Colonic mucosa (tissue), 4 donors: ENCODE results near the gene SEC22A. TPM values are rescaled to one million over a fixed set of nuclear protein-coding genes. Genes with fewer than 3 reads are reported as not detected.
A peak's percentile ranks its signal among the peaks of the same experiment; 100 is the strongest.

Experiments used
- DNase-seq: peaks from one replicate; pipeline ENCODE4 v3.0.0-alpha.2; 2020
- H3K27ac ChIP-seq: fragments of 200-600 bp; one replicate; pipeline ENCODE4 v1.8.0; 2021
- H3K27me3 ChIP-seq: fragments of 200-600 bp; one replicate; pipeline ENCODE4 v1.8.0; 2021
- H3K36me3 ChIP-seq: fragments of 200-600 bp; one replicate; pipeline ENCODE4 v1.8.0; 2021
- H3K4me1 ChIP-seq: fragments of 200-600 bp; one replicate; pipeline ENCODE4 v1.8.0; 2021; ENCODE audit warnings: mild to moderate bottlenecking
- H3K4me3 ChIP-seq: fragments of 200-600 bp; one replicate; pipeline ENCODE4 v1.8.0; 2021
- H3K9ac ChIP-seq, 2 donors: one replicate each; pipeline ENCODE4 v1.7.0; 2013; ENCODE audit warnings: control low read depth in 2 of 2, low read depth in 2 of 2, low read length in 2 of 2
- H3K9me3 ChIP-seq: fragments of 200-600 bp; one replicate; pipeline ENCODE4 v1.8.0; 2021
- CTCF ChIP-seq: fragments of 200-600 bp; IDR thresholded peaks from one replicate; pipeline ENCODE4 v1.8.0; 2022; ENCODE audit warnings: antibody characterized with exemption, mild to moderate bottlenecking
- intact Hi-C: fragments of 100-400 bp; cut with DNase I; formaldehyde crosslinking; loops from one replicate; pipeline ENCODE4 v1.14.1; 2022
- total RNA-seq, 2 donors: library from RNA; stranded (reverse); fragmentation: NEBNext Ultra II Directional in 1 of 2; extraction: Animal tissue kit (Norgen Biotek cat#: 25700) in 1 of 2; gene quantifications; one replicate each; pipeline ENCODE4 v1.2.1, GENCODE V29; 2021
- donor health status: healthy.
- donor health status: DM: no; HTN: no; CAD: no.
- donor health status: DM: no; HTN: no; CAD: no.

SEC22A gene
- total RNA-seq, 2 donors from 2014 or later, result 15.6 to 18.7 TPM

- DNase-seq, result no peak
- intact Hi-C loops, result no loop called here
- Histone ChIP-seq H3K9me3 (no peaks in the 10 kb centered on the region), H3K27ac (no peak overlapping the region), H3K36me3 (no peaks in the 10 kb centered on the region), H3K4me3 (no peak overlapping the region), H3K27me3 (no peaks in the 10 kb centered on the region), H3K9ac (no peak overlapping the region), H3K4me1 (no peaks in the 10 kb centered on the region)
- TF ChIP-seq CTCF, result no peak
Observed at GRCh38 chr3:123262868-123263267, 61.1 kb downstream of the SEC22A start.

- H3K9ac ChIP-seq, result no peak overlapping the region
- no peaks in the 10 kb centered on the region for H3K9me3 ChIP-seq
- H3K27ac ChIP-seq, result no peak overlapping the region
- intact Hi-C loops, result no loop called here
- H3K4me3 ChIP-seq, result no peak overlapping the region
- TF ChIP-seq CTCF, result no peak
- H3K36me3 ChIP-seq, result no peaks in the 10 kb centered on the region
- no peak for DNase-seq
- H3K4me1 ChIP-seq, result no peaks in the 10 kb centered on the region
- no peaks in the 10 kb centered on the region for H3K27me3 ChIP-seq
Observed at GRCh38 chr3:123263941-123264340, 62.2 kb downstream of the SEC22A start.

- Histone ChIP-seq H3K4me3 (no peak overlapping the region), H3K4me1 (no peaks in the 10 kb centered on the region), H3K9ac (no peak overlapping the region), H3K27me3 (no peaks in the 10 kb centered on the region), H3K27ac (no peak overlapping the region), H3K9me3 (no peaks in the 10 kb centered on the region), H3K36me3 (no peaks in the 10 kb centered on the region)
- no peak for TF ChIP-seq CTCF
- intact Hi-C loops, result no loop called here
- no peak for DNase-seq
Observed at GRCh38 chr3:123267821-123268220, 66.1 kb downstream of the SEC22A start.

- Histone ChIP-seq H3K27ac (no peak overlapping the region), H3K36me3 (no peaks in the 10 kb centered on the region), H3K4me3 (no peak overlapping the region), H3K27me3 (no peaks in the 10 kb centered on the region), H3K4me1 (no peaks in the 10 kb centered on the region), H3K9ac (no peak overlapping the region), H3K9me3 (no peaks in the 10 kb centered on the region)
- DNase-seq, result no peak
- no peak for TF ChIP-seq CTCF
- intact Hi-C loops, result no loop called here
Observed at GRCh38 chr3:123270818-123271217, 69.1 kb downstream of the SEC22A start.

GRCh38 chr3:123271466-123272159 is 69.9 kb downstream of the SEC22A start:
- Histone ChIP-seq H3K9ac (no peak overlapping the region), H3K27ac (no peak overlapping the region), H3K36me3 (no peaks in the 10 kb centered on the region), H3K4me3 (no peak overlapping the region), H3K4me1 (no peaks in the 10 kb centered on the region), H3K27me3 (no peaks in the 10 kb centered on the region), H3K9me3 (no peaks in the 10 kb centered on the region)
- no peak for TF ChIP-seq CTCF
- intact Hi-C loops, result no loop called here
- peak; percentile 25 for DNase-seq
